OCI-LY3 (cell line): ENCODE measurements around the gene INKA2.

Source experiments
- EZH2phosphoT487 ChIP-seq: fragments of 200-600 bp; shearing (Covaris generic); IDR thresholded peaks from 2 replicates; pipeline ENCODE4 v1.6.1; 2018; ENCODE audit warnings: antibody characterized with exemption, mixed run types, low read depth
- TF ChIP-seq, protein P1 (sequence below): fragments of 200-600, 300-600 bp; sonication (generic); IDR thresholded peaks from 2 replicates; pipeline ENCODE4 v1.5.1; 2014; ENCODE audit warnings: antibody characterized with exemption, low read length, low read depth

DNA sequence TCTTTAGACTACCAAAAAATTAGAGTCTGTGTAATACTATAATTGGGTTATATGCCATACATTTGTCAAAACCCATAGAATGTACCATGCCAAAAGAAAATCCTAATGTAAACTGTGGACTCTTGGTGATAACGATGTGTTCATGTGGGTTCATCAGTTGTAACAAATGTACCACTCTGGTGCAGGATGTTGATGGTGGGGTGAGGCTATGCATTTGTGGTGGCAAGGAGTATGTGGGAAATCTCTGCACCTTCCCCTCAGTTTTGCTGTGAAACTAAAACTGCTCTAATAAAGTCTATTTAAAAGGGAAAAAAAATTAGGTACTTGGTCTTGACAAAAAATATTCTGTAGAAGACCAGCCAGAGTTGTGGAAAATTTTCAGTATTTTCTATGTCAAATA is 43.4 kb downstream of the INKA2 start:
- TF ChIP-seq, protein P1, sequence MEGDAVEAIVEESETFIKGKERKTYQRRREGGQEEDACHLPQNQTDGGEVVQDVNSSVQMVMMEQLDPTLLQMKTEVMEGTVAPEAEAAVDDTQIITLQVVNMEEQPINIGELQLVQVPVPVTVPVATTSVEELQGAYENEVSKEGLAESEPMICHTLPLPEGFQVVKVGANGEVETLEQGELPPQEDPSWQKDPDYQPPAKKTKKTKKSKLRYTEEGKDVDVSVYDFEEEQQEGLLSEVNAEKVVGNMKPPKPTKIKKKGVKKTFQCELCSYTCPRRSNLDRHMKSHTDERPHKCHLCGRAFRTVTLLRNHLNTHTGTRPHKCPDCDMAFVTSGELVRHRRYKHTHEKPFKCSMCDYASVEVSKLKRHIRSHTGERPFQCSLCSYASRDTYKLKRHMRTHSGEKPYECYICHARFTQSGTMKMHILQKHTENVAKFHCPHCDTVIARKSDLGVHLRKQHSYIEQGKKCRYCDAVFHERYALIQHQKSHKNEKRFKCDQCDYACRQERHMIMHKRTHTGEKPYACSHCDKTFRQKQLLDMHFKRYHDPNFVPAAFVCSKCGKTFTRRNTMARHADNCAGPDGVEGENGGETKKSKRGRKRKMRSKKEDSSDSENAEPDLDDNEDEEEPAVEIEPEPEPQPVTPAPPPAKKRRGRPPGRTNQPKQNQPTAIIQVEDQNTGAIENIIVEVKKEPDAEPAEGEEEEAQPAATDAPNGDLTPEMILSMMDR = no peak
- TF ChIP-seq EZH2phosphoT487 = no peak
